Stimulated activated CD4-positive, alpha-beta T cell treated with anti-CD3 and anti-CD28 coated beads, Interleukin-1b, Interleukin-23, amount 100 ng/mL, for 1 hour (primary cell): Measurements from ENCODE around the gene LBHD2.

Experiments used
- DNase-seq, 2 donors: peaks; one replicate each; pipeline ENCODE4 v3.0.0-alpha.2; 2020; ENCODE audit warnings: low read depth in 2 of 2

Gene LBHD2

DNA sequence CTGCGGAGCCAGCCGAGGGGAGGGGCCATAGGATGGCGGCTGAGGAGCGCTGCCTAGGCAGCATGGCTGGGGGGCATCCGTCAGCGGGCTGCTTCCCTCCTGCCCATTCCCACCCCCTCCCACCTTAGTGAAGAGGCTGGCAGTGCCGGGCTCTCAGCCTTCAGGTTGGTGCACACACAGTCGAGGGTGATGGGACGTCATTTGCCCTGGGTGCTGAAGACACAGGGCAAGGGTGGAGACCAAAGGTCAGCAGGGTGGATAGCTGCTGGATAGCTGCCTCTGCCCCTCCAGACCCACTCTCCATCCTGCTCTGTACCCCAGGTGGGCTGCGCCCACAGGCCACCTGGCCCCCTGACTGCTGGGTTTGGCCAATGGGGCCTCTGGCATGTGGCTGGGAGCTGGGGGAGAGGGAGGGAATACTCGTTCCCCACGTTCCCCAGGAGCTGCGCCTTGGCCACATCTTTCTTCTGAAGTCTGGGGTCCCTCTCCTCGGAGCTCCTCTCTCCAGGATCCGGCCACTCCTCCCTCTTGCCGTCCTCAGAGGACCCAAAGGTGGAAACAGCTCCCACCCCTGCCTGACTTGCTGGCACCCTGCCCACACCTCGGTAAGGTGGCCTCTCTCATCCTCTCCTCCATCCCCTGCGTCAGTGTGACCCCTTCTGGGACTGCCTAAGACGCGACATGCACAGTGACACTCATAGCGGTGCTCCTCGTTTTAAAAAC lies 15.5 kb upstream of the LBHD2 start:
- no peak for DNase-seq

DNA sequence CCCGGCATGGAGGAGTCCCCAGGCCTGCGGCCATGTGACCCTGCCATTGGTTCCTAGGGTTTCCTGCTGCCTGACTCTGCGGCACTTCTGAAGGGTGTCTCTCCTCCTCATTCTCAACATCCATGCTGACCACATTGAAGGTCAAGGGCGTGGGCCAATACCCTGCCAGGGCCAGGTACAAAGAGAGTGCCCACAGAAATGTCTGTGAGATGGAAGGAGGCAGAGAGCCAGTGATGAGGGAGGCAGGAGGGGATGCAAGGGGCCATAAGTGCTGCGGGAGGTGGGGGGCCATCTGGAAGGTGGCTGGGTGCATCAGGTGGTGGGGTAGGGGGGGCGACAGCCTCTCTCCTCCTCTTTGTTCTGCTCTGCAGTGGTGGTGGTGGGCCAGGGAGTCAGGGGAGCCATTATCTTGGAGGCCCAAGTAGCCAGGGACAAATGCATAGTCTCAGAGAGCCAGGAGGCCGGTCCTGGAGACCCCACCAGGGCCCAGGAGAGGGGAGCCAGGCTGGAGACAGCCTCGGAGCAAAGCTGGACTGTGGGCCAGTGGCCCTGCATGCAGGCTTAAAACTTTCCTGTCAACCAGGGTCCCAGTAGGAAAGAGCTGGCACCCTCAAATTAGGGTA lies 13.6 kb upstream of the LBHD2 start:
- no peak for DNase-seq

DNA sequence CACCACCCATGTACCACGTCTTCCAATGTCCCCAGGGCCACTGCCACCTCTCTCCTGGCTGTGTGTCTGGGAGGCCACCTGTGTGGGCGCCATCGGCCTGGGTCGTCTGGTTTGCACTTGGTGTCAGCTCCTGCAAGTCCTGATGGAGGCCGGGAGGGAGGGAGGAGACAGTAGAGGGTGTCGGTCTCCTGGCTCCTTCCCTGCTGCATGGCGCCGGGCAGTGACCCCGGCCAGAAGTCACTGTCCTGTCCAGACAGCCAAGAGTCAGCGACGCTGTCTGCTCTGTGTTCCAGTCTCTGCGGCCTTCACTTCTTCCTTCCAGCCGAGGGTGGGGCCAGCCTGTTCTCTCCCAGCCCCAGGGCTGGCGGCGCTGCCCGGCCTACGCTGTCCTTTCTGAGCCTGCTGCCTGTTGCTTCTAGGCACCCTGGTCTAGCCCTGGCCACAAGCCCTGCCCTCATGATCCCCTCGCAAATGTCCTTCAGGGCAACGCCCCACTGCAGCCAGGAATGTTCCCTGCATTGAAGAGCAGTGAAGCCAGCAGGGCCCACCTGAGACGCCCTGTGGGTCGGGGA lies 13.0 kb upstream of the LBHD2 start:
- DNase-seq, result no peak

DNA sequence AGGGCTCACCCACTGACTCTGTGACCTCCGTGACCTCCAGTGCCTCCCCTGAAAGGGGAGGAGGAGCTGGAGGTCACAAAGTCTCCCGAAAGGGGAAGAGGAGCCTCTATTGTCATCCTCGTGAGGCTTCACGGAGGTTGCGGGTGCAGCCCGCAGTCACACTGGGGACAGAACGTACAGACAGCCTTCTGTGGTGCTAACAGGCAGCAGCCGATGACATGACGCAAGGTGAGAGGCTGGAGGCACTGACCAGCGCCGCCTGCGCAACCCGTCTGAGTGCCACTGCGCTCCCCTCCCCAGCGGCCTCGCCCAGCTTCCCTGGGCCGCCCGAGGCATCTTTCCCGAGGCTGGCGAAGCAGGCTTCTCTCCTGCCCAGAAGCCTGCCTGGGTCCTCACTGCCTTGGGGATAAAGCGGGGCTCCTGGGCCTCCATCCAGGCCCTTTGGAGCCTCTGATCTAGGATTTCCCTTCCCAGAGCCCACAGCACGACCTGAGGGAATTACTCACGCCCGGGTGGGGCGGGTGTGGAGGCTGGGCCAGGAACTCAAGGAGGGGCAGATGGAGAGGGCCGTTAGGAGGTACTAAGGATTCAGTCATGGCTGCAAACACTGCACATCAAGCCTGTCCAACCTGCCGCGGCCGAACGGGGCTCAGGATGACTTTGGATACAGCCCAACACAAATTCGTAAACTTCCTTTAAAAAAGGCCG lies 12.3 kb upstream of the LBHD2 start:
- DNase-seq, result no peak

DNA sequence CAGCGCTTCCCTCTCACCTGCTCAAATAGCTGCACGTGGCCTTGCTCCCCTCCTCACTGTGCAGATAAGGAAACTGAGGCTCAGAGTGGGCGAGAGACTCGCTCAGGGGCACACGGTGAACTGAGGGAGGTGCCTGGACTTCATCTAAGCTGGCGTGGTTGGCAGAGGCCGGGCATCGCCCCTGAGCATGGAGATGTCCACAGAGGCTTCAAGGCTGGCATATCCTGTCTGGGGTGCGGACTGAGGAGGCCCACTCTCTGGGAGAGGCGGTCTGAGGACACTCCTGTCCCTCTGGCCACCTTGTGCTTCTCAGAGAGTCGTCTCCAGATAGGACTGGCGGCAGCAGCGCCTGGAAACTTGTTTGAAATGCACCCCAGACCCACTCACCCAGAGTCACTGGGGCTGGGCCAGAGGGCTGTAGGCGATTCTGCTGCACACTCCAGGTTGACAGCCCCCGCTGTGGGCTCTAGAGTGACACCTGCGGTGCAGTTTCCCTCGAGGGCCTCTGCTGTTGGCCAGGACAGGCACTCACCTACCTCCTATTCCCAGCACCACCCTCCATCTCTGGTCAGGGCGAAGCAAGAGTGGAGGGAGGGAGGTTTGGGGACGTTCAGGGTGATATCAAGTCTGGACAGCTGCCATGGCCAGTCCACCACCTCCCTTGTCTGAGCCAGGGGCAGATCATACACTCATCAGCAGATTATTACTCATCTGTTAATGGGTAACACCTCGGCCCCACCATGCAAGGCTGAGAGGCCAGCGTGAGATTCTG lies 11.2 kb upstream of the LBHD2 start:
- DNase-seq, result no peak

DNA sequence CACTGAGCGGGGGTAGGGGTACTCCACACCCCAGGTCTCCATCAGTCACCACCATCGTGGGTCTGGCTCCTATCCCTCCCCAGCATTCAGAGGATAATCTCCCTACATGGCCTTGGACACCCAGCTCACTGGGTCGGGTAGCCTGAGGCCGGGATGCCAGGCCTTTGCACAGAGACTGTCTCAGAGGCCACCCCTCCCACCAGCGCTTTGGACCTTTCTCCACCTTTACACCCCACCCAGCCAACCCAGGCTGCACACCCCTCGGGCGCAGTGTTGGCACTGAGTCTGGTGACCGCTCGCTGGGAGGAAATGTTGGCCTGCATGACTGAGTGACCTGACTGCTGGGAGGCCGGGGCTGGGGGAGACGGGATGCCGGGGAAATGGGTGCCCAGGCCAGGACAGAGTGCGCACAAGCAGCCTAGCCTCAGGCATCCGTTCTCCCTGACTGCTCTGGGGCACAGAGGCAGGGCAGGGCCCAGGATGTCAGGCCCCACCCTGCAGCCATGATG lies 10.6 kb upstream of the LBHD2 start:
- DNase-seq, result no peak

DNA sequence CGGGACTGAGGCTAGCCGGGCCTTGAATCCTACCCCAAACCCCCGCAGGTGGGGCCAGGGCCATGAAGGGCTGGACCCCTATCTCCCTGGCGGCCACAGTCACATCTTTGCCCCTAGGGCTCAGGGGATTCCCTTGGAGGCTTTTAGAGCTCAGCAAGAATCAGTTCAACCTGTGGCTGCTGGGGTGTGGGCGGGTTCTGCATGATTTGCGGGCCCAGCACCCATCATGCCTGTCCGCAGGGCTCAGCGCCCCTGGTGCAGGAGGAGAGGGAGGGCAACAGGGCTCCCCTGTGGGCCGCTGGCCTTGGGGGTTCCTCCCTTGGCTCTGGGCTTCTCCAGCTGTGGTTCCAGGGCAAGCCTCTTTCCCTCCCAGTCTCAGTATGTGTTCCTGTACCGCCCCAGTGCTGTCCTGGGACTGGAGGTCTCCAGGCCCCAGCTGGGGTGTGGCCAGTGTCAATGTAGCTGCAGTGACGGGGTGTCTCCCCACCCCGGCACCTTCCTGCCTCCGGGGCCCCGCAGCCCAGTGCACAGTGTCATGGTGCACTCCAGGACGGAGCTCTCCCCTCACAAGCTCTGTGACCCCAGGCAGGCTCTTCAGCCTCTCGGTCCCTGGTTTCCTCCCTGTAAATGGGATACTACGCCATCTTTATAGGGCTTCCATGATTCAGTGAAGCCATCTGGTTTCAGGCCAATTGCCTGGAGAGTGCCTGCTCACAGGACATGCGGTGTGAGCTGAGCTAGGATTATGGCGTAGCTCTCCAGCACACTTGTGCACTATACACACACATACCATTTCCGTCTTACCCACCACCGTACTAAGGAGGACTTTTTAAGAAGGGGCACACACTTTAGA lies 9.9 kb upstream of the LBHD2 start:
- no peak for DNase-seq

DNA sequence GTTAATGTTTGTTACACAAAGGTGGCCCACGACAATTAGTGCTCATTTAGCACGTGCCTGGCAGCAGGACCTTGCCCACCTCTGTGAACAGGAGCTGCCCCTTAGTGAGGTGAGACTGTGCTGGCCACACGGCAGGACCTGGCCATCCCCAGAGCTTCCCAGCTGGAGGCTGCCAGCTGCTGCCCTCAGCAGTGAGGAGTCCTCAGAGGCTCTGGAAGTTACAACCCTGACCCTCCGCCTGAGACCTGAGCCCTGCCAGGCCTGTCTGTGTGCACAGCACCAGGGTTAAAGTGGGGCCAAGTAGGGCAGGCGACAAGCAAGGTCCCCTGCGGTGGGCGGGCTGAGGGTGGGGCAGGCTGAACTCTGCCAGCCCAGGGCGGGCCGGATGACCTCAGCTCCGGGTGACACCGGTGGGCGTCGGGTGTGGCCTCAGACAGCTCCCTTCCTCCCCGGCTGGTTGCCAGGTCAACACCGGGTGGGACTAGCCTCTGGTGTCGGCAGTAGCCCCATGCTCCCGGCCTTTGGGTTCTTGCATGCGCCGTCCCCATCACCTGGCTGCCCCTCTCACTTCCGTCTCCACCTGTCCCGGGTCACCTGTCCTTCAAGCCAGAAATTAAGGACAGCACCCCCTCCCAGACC lies 9.2 kb upstream of the LBHD2 start:
- DNase-seq, result no peak

DNA sequence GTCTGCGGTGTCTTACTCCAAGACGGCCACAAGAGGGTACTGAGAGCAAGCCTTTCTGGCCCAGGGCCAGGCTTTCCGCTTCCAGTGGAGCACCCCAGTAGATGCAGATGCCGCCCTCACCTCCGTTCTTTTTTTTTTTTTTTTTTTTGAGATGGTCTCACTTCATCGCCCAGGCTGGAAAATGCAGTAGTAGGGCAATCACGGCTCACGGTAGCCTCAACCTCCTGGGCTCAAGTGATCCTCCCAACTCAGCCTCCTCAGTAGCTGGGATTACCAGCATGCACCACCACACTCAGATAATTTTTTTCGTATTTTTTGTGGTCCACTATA lies 5.6 kb upstream of the LBHD2 start:
- DNase-seq, result peak; percentile 42 to 49

DNA sequence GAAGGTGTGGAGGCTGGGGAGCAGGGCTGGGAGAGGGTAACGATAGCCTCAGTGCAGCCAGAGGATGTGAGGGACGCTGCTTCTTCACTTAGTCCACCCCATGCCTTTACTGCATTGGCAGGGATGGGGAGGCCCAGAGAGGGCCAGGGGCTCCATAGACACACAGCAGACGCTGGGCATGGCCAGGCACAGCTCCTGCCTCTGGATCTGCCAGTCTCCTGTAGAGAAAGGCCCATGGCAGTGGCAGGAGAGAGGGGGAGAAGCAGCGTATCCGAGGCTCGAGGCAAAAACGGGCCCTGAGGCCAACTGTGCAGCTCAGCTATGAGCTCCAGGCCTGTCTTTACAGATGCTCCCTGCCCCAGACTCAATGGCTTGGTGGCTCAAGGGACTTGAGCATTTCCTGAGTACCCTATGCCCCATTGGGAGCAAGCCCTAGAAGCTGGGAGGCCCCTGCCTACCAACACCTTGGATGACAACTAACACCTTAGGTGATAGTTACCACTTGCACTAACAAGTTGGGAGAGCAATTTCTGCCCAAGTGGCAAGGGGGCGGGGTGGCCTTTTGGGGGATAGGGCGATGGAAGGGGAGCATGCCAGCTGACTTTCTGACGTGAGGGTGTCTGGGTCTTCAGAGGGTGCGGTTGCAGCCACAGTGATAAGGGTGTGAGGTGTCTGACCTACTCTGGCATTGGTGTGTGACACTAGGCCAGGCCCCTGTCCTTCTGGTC lies 5.0 kb upstream of the LBHD2 start:
- no peak for DNase-seq

DNA sequence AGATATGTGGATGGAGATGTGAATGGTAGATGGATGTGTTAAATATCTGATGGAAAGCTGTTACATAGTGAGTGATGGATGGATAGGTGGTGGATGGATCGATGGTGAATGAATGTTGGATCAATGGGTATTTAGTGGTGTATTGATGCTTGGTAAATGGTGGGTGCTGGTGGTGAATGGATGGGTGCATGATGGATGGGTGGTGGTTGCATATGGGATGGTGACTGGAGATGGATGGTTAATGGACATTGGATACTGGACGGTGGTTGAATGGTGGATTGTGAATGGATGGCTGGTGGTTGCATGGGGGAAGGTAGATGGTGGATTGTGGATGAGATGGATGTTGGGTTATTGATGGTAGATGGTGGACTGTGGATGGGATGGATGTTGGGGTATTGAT lies 2.1 kb upstream of the LBHD2 start:
- no peak for DNase-seq

DNA sequence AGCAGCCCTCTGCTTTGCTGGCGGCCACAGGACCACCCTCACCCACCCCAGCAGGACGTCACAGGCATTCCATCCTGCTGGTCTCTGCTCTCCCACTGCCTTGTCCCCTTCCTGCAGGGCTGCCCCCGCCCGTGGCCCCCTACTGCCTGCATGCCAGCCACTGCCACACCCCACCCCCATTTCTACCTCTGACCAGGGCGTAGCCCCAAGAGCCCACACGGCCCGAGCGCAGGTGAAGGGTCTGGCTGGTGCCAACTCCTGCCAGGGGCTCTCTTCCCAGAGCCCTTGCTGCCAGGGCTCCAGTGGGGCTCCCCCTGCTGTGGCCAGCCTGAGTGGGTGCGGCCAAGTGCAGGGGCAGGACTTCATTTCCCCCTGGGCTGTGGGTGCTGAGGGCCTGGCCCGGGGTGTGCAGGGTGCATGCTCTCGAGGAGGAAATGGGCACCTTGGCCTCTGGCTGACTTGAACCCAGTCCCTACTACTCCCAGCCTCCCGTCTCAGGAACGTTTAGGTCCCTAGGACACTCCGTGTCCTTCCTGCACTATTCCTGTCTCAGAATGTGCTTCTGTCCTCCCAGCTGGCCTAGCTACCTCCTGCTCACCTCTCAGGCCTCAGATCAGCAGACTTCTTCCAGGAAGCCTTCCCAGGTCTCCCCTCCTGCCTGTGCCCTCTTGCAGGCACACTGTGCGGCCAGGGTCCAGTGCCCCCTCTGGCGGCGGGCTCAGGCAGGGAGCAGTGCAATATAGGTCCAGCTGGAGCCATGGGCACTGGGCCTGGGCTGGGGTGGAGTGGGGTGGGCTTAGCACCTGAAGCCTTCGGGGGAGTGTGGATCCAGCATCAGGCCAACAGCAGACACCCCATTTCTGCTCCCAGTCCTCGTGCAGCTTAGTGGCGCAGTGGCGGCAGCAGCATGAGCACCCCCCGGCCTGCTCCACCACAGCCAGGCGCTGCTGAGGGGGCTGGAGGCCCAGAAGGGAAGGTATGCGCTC lies 1.4 kb downstream of the LBHD2 start:
- no peak for DNase-seq

DNA sequence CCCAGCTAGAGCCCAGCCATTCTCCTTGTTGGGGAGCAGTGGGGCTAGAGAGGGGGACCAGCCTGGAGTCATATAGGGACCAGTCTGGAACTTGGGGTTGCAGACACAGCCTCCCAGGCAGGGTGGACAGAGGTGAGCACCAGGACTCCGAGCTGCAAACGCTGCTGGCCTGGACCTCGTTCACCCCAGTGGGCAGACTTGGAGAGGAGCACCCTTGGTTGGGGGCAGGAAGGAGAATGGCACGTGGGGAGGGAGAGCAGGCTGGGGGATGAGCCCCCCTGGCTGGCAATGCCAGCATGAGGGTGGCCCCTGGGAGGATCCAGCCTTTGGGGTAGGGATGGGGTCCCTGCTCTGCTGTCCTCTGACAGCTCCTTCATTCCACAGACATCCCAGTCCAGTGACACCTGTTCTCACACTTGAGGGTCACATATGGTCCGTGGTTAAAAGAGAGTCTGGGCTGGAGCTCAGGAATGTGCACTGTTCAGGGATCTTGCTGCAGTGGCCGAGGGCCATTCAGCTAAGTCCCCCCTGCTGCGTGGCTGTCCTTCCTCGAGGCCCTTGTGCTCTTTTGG lies 2.8 kb downstream of the LBHD2 start:
- DNase-seq, result no peak

DNA sequence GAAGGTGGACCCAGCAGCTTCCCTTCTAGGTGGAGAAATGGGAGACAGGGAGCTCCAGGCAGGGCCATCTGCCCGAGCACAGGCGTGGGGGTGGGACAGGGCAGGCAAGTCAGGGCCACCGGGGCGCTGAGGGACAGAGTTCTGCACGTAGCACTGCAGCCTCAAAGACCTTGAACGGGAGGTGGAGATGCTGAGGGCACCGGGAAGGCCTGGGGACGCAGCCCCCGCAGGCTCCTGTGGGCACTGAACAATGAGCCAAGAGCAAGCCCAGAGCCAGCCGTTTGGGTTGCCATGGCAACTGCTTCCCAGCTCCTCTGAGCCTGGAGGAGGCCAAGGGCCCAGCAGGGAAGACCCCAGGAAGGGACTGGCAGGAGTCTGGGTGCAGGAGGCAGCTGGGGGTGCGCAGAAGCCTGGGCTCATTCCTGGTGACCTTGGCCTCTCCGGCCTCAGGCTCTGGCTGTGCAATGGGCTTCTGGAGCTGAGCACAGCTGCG lies 3.4 kb downstream of the LBHD2 start:
- no peak for DNase-seq

DNA sequence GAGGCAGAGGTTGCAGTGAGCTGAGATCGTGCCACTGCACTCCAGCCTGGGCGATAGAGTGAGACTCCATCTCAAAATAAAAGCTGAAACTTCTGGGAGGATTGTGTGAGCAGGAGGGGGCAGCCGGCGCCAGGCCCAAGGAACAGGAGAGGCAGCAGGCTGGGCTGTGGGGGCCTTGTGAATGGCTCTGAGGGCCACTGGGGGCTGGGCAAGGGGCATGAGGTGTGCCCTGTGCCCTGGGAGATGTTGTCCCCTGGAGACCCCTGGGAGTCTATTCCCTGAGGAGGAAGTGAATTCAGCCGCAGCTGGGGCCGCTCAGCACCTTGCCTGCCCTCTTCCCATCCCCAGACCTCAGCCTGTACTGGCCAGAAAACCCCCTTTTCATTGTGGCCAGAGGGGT lies 4.9 kb downstream of the LBHD2 start:
- DNase-seq, result no peak

DNA sequence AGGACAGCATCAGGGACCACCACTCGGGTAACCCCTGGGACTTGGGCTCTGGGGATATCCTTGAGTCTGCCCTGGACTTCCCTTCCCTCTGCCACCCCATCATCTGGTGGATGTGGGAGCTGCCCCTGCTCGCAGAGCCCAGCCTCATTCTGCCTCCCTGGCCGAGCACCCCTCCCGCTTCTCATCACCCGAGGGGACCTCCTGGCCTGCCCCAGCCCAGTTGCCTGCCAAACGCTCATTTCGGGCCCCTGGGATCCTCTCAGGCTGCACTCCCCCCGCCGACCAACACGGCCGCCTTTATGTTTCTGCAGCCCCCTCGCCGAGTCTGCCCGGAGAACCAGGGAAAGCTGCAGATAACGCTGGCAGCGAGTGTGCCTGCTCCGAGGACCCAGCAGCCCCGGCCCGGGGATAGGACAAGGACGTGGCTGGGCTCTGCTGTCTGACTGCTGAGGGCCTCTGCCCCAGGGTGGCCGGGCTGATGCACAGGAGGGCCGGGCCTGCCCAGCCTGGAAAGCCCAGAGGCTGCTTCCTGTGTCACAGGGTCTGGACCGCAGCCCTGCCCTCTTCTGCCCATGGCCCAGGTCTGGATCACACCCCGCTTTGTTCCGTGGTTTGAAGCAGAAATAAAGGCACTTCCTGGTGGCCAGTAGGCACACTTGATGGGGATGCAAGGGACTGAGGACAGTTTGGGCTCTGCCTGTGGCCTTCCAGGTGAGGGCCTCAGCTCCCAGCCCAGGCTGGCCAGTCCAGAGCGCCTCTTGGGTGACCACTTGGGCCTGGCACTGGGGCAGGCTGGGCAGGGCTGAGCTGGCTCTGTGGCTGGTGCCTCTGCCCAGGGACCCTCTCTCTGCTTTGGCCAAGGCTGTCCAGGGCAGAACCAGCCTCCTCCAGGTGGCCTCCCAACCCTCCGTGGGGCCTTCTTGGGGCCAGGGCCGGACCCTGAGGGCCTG lies 5.7 kb downstream of the LBHD2 start:
- no peak for DNase-seq

DNA sequence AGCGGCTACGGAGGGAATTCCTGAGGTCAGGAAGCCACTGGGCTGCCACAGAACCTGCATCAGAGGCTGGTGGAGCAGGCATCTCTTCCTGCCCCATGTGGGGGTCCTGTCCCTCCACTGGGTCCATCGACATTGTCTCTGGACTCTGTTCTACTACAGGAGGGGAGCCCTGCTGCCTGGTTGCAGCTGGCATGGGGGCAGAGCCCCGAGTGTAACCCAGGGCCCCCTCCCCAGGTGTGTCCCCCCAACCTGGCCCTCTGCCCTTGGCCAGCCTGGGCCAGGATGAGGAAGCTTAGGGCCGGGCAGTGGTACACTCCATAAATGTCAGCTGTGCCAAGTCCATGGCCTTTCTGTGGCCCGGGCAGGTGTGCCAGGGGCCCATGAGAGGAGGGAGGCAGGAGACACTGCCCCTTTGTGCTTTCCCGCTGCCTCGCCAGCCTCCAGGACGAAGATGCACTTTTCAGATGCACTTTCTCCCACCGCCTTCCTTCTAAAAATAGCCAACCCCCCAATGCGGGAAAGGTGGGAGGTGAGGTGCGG lies 6.5 kb downstream of the LBHD2 start:
- DNase-seq, result no peak
